Measurements from ENCODE around the gene EXOSC3.

Gene EXOSC3

DNA sequence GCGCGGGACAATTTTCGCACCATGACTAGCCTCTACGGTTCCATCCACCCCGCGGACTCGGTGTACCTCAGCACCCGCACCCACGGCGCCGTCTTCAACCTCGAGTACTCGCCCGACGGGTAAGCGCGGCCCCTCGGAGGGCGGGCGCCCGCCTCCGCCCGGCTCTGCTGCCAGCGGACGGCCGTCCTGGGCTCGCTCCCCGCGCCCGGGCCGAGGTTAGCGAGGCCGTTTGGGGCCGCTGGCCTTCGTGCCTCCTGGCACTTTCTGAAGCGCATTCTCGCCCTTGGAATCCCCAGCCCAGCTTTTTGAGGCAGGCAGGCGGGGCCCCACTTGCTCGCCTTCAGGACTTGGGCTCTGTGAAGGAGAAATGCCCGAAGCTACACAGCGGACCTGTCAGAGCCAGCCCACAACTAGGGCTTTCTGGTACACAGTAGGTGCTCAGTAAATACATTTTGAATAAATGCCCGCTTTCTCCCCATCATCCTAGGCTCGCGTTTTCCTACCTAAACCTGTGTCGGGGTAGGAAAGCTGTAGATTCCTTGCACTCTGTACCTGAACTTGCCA, 16.5 kb upstream of the EXOSC3 start:
- Histone ChIP-seq H3K4me3 (ENCODE audit: low read length) (peak overlapping the region; percentile 99), H3K36me3 (ENCODE audit: control insufficient read depth, insufficient read depth, low read length, severe bottlenecking) (no peaks in the 10 kb centered on the region), H3K9ac (ENCODE audit: low read length) (peak overlapping the region; percentile 97), H3K4me1 (ENCODE audit: control insufficient read depth, insufficient read depth, low read length) (peaks cover 36% of the 10 kb centered on the region), H3K27me3 (replicated peaks; ENCODE audit: control insufficient read depth, insufficient read depth, low read length) (no peaks in the 10 kb centered on the region), H3K9me3 (ENCODE audit: control insufficient read depth, low read length) (no peaks in the 10 kb centered on the region)
- peak; percentile 75 for DNase-seq (ENCODE audit: low read depth)

DNA sequence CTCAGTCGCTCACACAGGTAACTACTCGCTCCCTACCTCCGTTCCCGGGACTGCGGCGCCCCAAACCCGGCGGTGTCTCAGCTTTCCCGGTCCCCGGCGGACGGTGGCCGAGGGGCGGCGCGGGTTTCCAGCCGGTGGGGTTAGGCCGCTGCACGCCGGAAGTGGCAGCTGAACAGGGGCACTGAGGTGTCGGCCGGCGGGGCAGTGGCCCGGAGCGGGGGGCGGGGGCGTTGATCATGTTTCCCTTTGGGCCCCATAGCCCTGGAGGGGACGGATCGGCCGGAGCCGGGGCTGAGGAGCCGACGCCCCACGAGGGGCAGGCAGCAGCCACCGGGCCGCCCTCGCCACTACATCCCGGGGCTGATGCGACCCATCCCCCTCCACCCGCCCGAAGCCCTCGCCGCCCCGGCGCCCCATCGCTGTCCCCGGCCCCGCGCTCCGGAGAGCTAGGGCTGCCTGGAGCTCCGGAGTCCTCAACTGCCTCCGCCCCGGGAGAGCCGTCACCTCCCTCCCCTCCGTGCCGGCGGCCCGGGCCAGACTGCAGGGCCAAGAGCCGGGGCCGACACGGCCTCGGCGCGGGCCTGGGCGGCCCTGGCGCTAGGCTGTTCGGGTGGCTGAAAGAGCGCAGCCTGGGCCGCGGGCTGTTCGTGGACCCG, 15.9 kb upstream of the EXOSC3 start, which contains the start of gene DCAF10:
DCAF10 (plus strand) TSS at position 167 of the 656 bp plus-strand sequence; CDS start at position 237, 70 bp downstream.
- Histone ChIP-seq H3K36me3 (ENCODE audit: control insufficient read depth, insufficient read depth, low read length, severe bottlenecking) (no peaks in the 10 kb centered on the region), H3K9me3 (ENCODE audit: control insufficient read depth, low read length) (no peaks in the 10 kb centered on the region), H3K27me3 (replicated peaks; ENCODE audit: control insufficient read depth, insufficient read depth, low read length) (no peaks in the 10 kb centered on the region), H3K9ac (ENCODE audit: low read length) (peak within 1 kb of the TSS; percentile 97), H3K4me3 (ENCODE audit: low read length) (peak within 1 kb of the TSS; percentile 99), H3K4me1 (ENCODE audit: control insufficient read depth, insufficient read depth, low read length) (peaks cover 36% of the 10 kb centered on the region)
- DNase-seq (ENCODE audit: low read depth), result peak; percentile 93

DNA sequence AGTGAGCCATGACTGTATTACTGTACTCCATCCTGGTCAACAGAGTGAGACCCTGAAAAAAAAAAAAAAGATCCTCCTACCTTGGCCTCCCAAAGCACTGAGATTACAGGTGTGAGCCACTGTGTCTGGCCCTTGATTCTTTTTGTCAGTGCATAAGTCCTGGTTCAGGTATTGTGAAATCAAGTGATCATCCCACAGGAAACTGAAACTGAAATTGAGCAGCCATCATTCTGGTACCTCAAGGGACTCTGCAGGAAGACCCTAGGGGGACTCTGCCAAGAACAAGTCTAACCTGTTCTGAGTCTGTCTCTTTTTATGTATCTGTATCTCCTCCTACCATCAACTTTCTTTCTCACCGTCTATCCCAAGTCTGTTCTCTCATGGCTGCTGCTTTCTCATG, 13.8 kb upstream of the EXOSC3 start:
- peaks cover 34% of the 10 kb centered on the region for H3K4me1 ChIP-seq (ENCODE audit: control insufficient read depth, insufficient read depth, low read length)
- no peaks in the 10 kb centered on the region for H3K27me3 ChIP-seq (replicated peaks; ENCODE audit: control insufficient read depth, insufficient read depth, low read length)
- H3K36me3 ChIP-seq (ENCODE audit: control insufficient read depth, insufficient read depth, low read length, severe bottlenecking), result no peaks in the 10 kb centered on the region
- H3K4me3 ChIP-seq (ENCODE audit: low read length), result no peak overlapping the region
- no peak for DNase-seq (ENCODE audit: low read depth)
- no peak overlapping the region for H3K9ac ChIP-seq (ENCODE audit: low read length)
- no peaks in the 10 kb centered on the region for H3K9me3 ChIP-seq (ENCODE audit: control insufficient read depth, low read length)

DNA sequence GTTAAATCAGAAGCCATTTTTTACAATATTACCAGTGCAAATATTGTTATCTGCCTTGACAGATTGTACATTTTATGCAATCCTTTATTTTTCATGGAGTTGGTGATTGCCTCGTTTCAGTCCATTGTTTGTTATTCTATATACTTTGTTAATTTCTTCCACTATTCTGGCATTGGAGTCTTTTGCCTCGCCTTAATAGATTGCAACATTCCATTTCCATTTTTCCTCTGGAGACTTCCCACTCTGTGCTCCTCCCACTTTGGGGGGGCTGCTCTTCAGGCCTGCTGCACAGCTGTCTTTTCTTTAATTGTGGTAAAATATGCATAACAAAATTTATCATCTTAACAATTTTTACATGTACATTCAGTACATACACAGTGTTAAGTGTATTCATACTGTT, 11.4 kb upstream of the EXOSC3 start:
- H3K9ac ChIP-seq (ENCODE audit: low read length), result no peak overlapping the region
- no peak overlapping the region for H3K4me3 ChIP-seq (ENCODE audit: low read length)
- no peaks in the 10 kb centered on the region for H3K36me3 ChIP-seq (ENCODE audit: control insufficient read depth, insufficient read depth, low read length, severe bottlenecking)
- H3K4me1 ChIP-seq (ENCODE audit: control insufficient read depth, insufficient read depth, low read length), result peaks cover 13% of the 10 kb centered on the region
- no peaks in the 10 kb centered on the region for H3K27me3 ChIP-seq (replicated peaks; ENCODE audit: control insufficient read depth, insufficient read depth, low read length)
- H3K9me3 ChIP-seq (ENCODE audit: control insufficient read depth, low read length), result no peaks in the 10 kb centered on the region
- peak; percentile 40 for DNase-seq (ENCODE audit: low read depth)

DNA sequence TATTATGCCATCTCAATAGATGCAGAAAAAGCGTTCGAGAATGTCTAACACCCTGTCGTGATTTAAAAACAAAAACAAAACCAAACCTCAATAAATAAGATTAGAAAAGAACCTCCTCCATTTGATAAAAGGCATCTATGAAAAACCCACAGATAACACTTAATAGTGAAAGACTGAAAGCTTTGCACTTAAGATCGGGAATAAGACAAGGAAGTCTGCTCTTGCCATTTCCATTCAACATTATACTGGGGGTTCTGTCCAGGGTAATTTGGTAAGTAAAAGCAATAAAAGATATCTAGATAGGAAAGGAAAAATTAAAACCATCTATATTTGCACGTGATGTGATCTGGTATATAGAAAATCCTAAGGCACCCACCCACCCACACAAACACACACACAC, 7.3 kb upstream of the EXOSC3 start:
- no peak for DNase-seq (ENCODE audit: low read depth)
- peaks cover 10% of the 10 kb centered on the region for H3K36me3 ChIP-seq (ENCODE audit: control insufficient read depth, insufficient read depth, low read length, severe bottlenecking)
- H3K4me1 ChIP-seq (ENCODE audit: control insufficient read depth, insufficient read depth, low read length), result no peaks in the 10 kb centered on the region
- H3K9ac ChIP-seq (ENCODE audit: low read length), result no peak overlapping the region
- no peaks in the 10 kb centered on the region for H3K9me3 ChIP-seq (ENCODE audit: control insufficient read depth, low read length)
- no peak overlapping the region for H3K4me3 ChIP-seq (ENCODE audit: low read length)
- H3K27me3 ChIP-seq (replicated peaks; ENCODE audit: control insufficient read depth, insufficient read depth, low read length), result no peaks in the 10 kb centered on the region

DNA sequence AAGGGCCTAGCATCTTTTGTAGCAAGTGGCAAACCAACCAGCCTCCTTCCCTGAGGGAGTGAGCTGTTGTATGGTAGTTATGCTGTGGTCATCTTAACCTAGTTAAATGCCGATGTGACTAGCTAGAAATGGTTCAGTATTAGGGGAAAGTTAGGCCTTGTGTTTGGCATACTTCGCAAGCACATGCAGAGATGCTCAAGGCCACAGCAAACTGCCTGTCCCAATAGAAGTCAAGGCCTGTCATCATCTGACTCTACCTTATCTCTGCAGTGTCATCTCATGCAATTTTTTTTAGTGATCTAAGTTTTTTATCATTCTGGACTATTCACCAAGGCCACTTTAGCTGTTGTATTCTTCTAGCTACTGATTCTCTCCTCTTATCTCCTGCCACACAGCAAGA, 5.2 kb upstream of the EXOSC3 start:
- Histone ChIP-seq H3K4me3 (ENCODE audit: low read length) (no peak overlapping the region), H3K36me3 (ENCODE audit: control insufficient read depth, insufficient read depth, low read length, severe bottlenecking) (peaks cover 10% of the 10 kb centered on the region), H3K9me3 (ENCODE audit: control insufficient read depth, low read length) (no peaks in the 10 kb centered on the region), H3K4me1 (ENCODE audit: control insufficient read depth, insufficient read depth, low read length) (peaks cover 5% of the 10 kb centered on the region), H3K9ac (ENCODE audit: low read length) (no peak overlapping the region), H3K27me3 (replicated peaks; ENCODE audit: control insufficient read depth, insufficient read depth, low read length) (no peaks in the 10 kb centered on the region)
- DNase-seq (ENCODE audit: low read depth), result no peak

DNA sequence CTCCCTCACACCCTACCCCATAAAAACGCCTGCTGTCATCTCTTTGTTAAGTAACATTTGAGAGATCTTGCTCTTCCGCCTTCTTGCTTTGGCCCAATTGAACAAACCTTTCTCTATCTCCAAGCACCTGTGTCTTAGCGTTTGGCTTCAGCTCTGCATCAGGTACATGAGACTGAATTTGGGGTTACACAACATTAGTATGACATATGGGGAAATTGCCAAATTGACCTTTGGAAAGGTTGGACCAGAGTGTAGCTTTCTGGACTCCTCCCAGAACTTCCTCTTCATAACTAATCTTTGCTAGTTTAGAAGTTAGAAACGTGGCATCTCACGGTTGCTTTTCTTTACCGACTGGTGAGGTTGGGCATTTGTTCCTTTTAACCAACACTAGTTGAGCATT, 3.5 kb upstream of the EXOSC3 start:
- no peak overlapping the region for H3K4me3 ChIP-seq (ENCODE audit: low read length)
- no peaks in the 10 kb centered on the region for H3K9me3 ChIP-seq (ENCODE audit: control insufficient read depth, low read length)
- no peak overlapping the region for H3K9ac ChIP-seq (ENCODE audit: low read length)
- peaks cover 15% of the 10 kb centered on the region for H3K4me1 ChIP-seq (ENCODE audit: control insufficient read depth, insufficient read depth, low read length)
- peaks cover 10% of the 10 kb centered on the region for H3K36me3 ChIP-seq (ENCODE audit: control insufficient read depth, insufficient read depth, low read length, severe bottlenecking)
- no peaks in the 10 kb centered on the region for H3K27me3 ChIP-seq (replicated peaks; ENCODE audit: control insufficient read depth, insufficient read depth, low read length)
- no peak for DNase-seq (ENCODE audit: low read depth)

DNA sequence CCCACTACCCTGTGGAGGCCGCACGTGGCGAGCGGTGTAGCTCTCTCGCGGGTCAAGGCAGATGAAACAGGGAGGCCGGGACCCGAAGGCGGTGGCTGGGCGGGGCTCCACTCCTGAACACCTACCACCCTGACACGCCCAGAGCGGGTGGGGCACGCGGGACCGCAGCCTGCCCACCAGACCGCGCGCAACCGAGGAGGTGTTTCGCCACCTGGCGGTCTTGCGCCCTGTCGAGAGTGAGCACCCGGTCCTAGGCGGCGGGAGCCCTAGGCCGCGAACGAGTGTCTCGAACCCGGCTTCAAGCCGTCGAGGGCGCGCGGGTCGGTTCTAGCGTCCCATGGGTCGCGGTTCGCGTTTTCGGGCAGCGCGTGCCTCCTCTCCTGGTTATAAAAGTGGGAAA, 2.2 kb upstream of the EXOSC3 start:
- no peak for DNase-seq (ENCODE audit: low read depth)
- Histone ChIP-seq H3K9me3 (ENCODE audit: control insufficient read depth, low read length) (no peaks in the 10 kb centered on the region), H3K36me3 (ENCODE audit: control insufficient read depth, insufficient read depth, low read length, severe bottlenecking) (peaks cover 23% of the 10 kb centered on the region), H3K4me3 (ENCODE audit: low read length) (no peak overlapping the region), H3K4me1 (ENCODE audit: control insufficient read depth, insufficient read depth, low read length) (peaks cover 19% of the 10 kb centered on the region), H3K27me3 (replicated peaks; ENCODE audit: control insufficient read depth, insufficient read depth, low read length) (no peaks in the 10 kb centered on the region), H3K9ac (ENCODE audit: low read length) (no peak overlapping the region)

DNA sequence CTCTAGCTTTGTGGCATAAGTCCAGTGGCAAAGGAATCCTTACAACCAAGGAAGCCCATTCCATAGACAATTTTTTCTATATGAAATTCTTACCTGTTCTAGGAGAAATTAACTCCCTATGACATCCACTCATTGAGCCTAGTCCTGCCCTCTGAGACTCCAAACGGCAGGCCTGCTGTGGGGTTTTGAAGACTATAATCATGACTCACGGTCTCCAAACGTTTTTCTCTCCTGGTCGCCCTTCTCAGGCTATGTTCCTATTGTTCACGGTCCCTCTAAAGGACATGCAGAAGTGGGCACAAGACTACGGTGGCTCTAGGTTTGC, 611 bp downstream of the EXOSC3 start:
- Histone ChIP-seq H3K9ac (ENCODE audit: low read length) (peak overlapping the region; percentile 95), H3K9me3 (ENCODE audit: control insufficient read depth, low read length) (no peaks in the 10 kb centered on the region), H3K4me1 (ENCODE audit: control insufficient read depth, insufficient read depth, low read length) (peaks cover 22% of the 10 kb centered on the region), H3K4me3 (ENCODE audit: low read length) (peak overlapping the region; percentile 95), H3K27me3 (replicated peaks; ENCODE audit: control insufficient read depth, insufficient read depth, low read length) (no peaks in the 10 kb centered on the region), H3K36me3 (ENCODE audit: control insufficient read depth, insufficient read depth, low read length, severe bottlenecking) (peaks cover 40% of the 10 kb centered on the region)
- peak; percentile 49 for DNase-seq (ENCODE audit: low read depth)

DNA sequence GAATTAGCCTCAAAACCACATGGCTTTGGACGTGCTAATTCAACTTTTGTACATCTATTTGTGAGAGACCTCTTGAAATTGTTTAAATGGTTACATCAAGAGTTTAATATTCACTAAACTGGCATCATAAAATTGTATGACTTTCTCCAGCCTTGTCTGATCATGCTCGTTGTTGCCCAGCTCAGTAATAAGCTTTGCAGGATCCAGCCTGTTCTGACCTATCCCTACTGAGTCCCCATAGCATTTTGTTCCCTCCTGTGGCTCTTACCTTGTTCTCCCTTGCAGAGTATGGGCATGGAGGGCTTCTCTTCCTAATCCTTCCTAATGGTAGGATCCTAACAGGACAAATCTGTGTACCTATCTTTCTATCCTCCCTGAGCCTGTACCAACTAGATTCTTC, 6.3 kb downstream of the EXOSC3 start:
- Histone ChIP-seq H3K9ac (ENCODE audit: low read length) (no peak overlapping the region), H3K36me3 (ENCODE audit: control insufficient read depth, insufficient read depth, low read length, severe bottlenecking) (peaks cover 65% of the 10 kb centered on the region), H3K4me1 (ENCODE audit: control insufficient read depth, insufficient read depth, low read length) (peaks cover 23% of the 10 kb centered on the region), H3K9me3 (ENCODE audit: control insufficient read depth, low read length) (no peaks in the 10 kb centered on the region), H3K27me3 (replicated peaks; ENCODE audit: control insufficient read depth, insufficient read depth, low read length) (no peaks in the 10 kb centered on the region), H3K4me3 (ENCODE audit: low read length) (no peak overlapping the region)
- DNase-seq (ENCODE audit: low read depth), result no peak

DNA sequence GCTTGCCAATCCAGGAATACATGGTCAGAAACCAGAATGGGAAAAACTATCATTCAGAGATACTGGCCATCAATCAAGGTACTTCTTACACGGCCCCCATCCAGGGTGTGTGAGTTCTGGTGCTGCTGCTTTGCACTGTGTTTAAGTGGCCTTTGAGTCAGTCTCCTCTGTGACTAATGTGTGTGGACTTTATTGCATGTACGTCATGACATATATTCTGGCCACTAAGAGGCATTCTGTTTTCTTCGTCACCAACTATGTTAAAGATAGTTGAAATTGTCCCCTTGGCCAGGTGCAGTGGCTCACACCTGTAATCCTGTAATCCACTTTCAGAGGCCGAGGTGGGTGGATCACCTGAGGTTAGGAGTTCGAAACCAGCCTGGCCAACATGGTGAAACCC, 8.5 kb downstream of the EXOSC3 start:
- H3K9ac ChIP-seq (ENCODE audit: low read length), result no peak overlapping the region
- peak; percentile 32 for DNase-seq (ENCODE audit: low read depth)
- peaks cover 55% of the 10 kb centered on the region for H3K36me3 ChIP-seq (ENCODE audit: control insufficient read depth, insufficient read depth, low read length, severe bottlenecking)
- no peak overlapping the region for H3K4me3 ChIP-seq (ENCODE audit: low read length)
- H3K4me1 ChIP-seq (ENCODE audit: control insufficient read depth, insufficient read depth, low read length), result peaks cover 17% of the 10 kb centered on the region
- no peaks in the 10 kb centered on the region for H3K27me3 ChIP-seq (replicated peaks; ENCODE audit: control insufficient read depth, insufficient read depth, low read length)
- H3K9me3 ChIP-seq (ENCODE audit: control insufficient read depth, low read length), result no peaks in the 10 kb centered on the region

All from adipocyte (in vitro differentiated cells).